GM12878 (cell line): ENCODE measurements around the gene PDZD2. TPM values are rescaled to one million over a fixed set of nuclear protein-coding genes. Genes with fewer than 3 reads are reported as not detected.

Experiments
- ATAC-seq: fragments of 200-7000 bp; cut with Tn5 transposase; 3 replicates; pipeline ENCODE4 v1.9.1; 2020; ENCODE audit warnings: mild to moderate bottlenecking, moderate library complexity
- BruUV-seq: library from RNA; stranded (reverse); fragments of 400-500 nt; replicated peaks from 2 replicates; lab custom pipeline; 2021; lab: Mats Ljungman, UMichigan
- CTCF ChIA-PET: fragments of 300-600 bp; sonication (Branson Sonifier 250); formaldehyde crosslinking; extraction: SDS; loops from one replicate; lab custom pipeline; 2021; ENCODE audit warnings: inconsistent platforms; lab: Yijun Ruan, JAX
- POLR2A ChIA-PET: fragments of 350-600 bp; formaldehyde crosslinking; extraction: SDS; loops from one replicate; lab custom pipeline; 2021; ENCODE audit warnings: inconsistent platforms; lab: Charles Lee
- RAD21 ChIA-PET: fragments of 300-600 bp; sonication (Branson Sonifier 250); formaldehyde crosslinking; loops from one replicate; lab custom pipeline; 2023; ENCODE audit warnings: antibody characterized with exemption; ENCODE audit not compliant: unreplicated experiment; lab: Charles Lee
- SMC1A ChIA-PET: fragments of 300-600 bp; sonication (Branson Sonifier 250); formaldehyde crosslinking; loops from one replicate; lab custom pipeline; 2023; ENCODE audit not compliant: unreplicated experiment, uncharacterized antibody; lab: Charles Lee
- DNase-seq: peaks from one replicate; pipeline ENCODE4 v3.0.0-alpha.2; 2011; ENCODE audit warnings: low read depth, low spot score
- FAIRE-seq: peaks from 3 replicates; lab custom pipeline; 2011; peaks lifted over from hg19 to GRCh38; lab: Jason Lieb, UNC
- H2AFZ ChIP-seq: 2 replicates; pipeline ENCODE4 v1.6.0; 2011; ENCODE audit warnings: low read depth, low read length, control low read depth; ENCODE audit not compliant: control insufficient read depth
- H3K27ac ChIP-seq: 2 replicates; pipeline ENCODE4 v1.5.1; 2011; ENCODE audit warnings: control low read depth; ENCODE audit not compliant: control insufficient read depth, insufficient read depth
- H3K27me3 ChIP-seq, 2 experiments: replicated peaks in 1 of 2; 2 replicates each; pipeline versions ENCODE4 v1.6.0 to v1.6.1; 2011; ENCODE audit warnings: low read length in 1 of 2; ENCODE audit not compliant: control insufficient read depth in 2 of 2, insufficient read depth in 2 of 2
- H3K36me3 ChIP-seq, 2 experiments: 2 replicates each; pipeline ENCODE4 v1.5.1; 2011; ENCODE audit warnings: low read length in 1 of 2; ENCODE audit not compliant: control insufficient read depth in 2 of 2, insufficient read depth in 2 of 2
- H3K4me1 ChIP-seq: 2 replicates; pipeline ENCODE4 v1.6.1; 2011; ENCODE audit warnings: mild to moderate bottlenecking, low read length, moderate library complexity, mixed read lengths; ENCODE audit not compliant: control insufficient read depth, insufficient read depth
- H3K4me2 ChIP-seq: 2 replicates; pipeline ENCODE4 v1.6.0; 2011; ENCODE audit warnings: control low read depth; ENCODE audit not compliant: control insufficient read depth, insufficient read depth
- H3K4me3 ChIP-seq: fragments of 200-600 bp; sonication (generic); 2 replicates; pipeline ENCODE4 v1.5.1; 2016
- H3K79me2 ChIP-seq: 2 replicates; pipeline ENCODE4 v1.6.0; 2011; ENCODE audit warnings: low read length; ENCODE audit not compliant: control insufficient read depth, insufficient read depth
- H3K9ac ChIP-seq: 2 replicates; pipeline ENCODE4 v1.8.0; 2011; ENCODE audit warnings: low read length, control low read depth, mixed read lengths; ENCODE audit not compliant: control insufficient read depth, insufficient read depth
- H3K9me3 ChIP-seq: replicated peaks from 3 replicates; pipeline ENCODE4 v1.5.1; 2011; ENCODE audit warnings: mild to moderate bottlenecking, low read length; ENCODE audit not compliant: control insufficient read depth, insufficient read depth
- H4K20me1 ChIP-seq: 2 replicates; pipeline ENCODE4 v1.6.0; 2011; ENCODE audit not compliant: control insufficient read depth, insufficient read depth
- CEBPZ ChIP-seq: fragments of 150-350 bp; IDR thresholded peaks from 2 replicates; pipeline ENCODE4 v1.6.1; 2016; ENCODE audit warnings: low read depth, low read length
- FOXM1 ChIP-seq: IDR thresholded peaks from 2 replicates; pipeline ENCODE4 v1.6.1; 2012; ENCODE audit warnings: low read depth, mild to moderate bottlenecking, inconsistent platforms, low read length, moderate library complexity
- MYC ChIP-seq: IDR thresholded peaks from 2 replicates; pipeline ENCODE4 v1.6.1; 2011; ENCODE audit warnings: mild to moderate bottlenecking, low read length, moderate library complexity, inconsistent platforms; ENCODE audit not compliant: insufficient read depth, insufficient replicate concordance, insufficient read length, severe bottlenecking
- WGBS: methylation state at CpG from one replicate; pipeline ENCODE4 v1.1.6; 2016; ENCODE audit warnings: low lambda C conversion rate; ENCODE audit not compliant: insufficient replicate concordance, insufficient coverage; ENCODE audit errors: missing lambda C conversion rate; 5-methylcytosine and 5-hydroxymethylcytosine counted together
- in situ Hi-C: fragments of 300-500 bp; cut with MboI; formaldehyde crosslinking; loops from 9 replicates; pipeline ENCODE4 v1.14.3; 2018; ENCODE audit warnings: mixed read lengths
- intact Hi-C: fragments of 100-400 bp; cut with micrococcal nuclease; formaldehyde crosslinking; loops from one replicate; pipeline ENCODE4 v1.14.2; 2022; ENCODE audit not compliant: unreplicated experiment
- polyA plus RNA-seq, 11 experiments: library from polyadenylated mRNA; depleted of rRNA in 4 of 11; unstranded in 6 of 11; stranded (reverse) in 5 of 11; fragments of >200 nt; fragmentation: Nextera tagmentation in 4 of 11; fragmentation: Illumina TruSeq in 1 of 11; extraction: Ambion mirVana in 4 of 11; extraction: Trizol in 1 of 11; gene quantifications; 1 replicate in 1 of 11; 2 replicates in 10 of 11; pipeline versions ENCODE4 v1.2.1 to v1.2.3, GENCODE V29; 2011 to 2016; ENCODE audit warnings: inconsistent platforms in 2 of 11, missing spikeins in 2 of 11, low read depth in 1 of 11
- total RNA-seq, 4 experiments: library from RNA; depleted of rRNA in 3 of 4; stranded (reverse); fragments of >200 nt in 3 of 4; fragmentation: Illumina TruSeq in 1 of 4; extraction: Trizol in 1 of 4; gene quantifications; 2 replicates each; pipeline versions ENCODE4 v1.2.1 to v1.2.3, GENCODE V29; 2013 to 2021
- TF ChIP-seq, protein P1 (sequence below): fragments of 450-650 bp; IDR thresholded peaks from 2 replicates; pipeline ENCODE4 v1.6.1; 2016; ENCODE audit warnings: mild to moderate bottlenecking

Gene PDZD2
- total and polyA plus RNA-seq, 10 of the 15 experiments (the other 5 are each of a cell fraction or from before 2014, with no cell fraction given): 0.01 to 0.58 (median 0.29) TPM; not detected in 3

DNA sequence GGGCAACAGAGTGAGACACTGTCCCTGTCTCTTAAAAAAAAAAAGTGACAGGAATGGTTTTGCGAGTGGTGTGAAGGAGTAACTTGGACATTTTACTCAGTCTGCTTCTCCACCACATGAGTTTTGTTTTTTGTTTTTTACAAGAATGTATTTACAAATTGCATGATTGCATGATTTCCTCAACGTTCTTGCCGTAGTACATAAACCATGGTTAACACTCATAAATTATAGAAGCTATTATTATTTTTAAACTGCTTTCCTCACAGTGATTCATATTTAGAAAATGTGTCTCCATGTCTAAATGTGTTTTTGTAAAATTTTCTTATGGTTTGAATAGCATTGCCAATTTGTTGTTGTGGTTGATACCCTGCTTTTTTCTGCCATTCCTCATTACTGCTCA lies 315.2 kb downstream of the PDZD2 start (continued):
- TF ChIP-seq, protein P1, sequence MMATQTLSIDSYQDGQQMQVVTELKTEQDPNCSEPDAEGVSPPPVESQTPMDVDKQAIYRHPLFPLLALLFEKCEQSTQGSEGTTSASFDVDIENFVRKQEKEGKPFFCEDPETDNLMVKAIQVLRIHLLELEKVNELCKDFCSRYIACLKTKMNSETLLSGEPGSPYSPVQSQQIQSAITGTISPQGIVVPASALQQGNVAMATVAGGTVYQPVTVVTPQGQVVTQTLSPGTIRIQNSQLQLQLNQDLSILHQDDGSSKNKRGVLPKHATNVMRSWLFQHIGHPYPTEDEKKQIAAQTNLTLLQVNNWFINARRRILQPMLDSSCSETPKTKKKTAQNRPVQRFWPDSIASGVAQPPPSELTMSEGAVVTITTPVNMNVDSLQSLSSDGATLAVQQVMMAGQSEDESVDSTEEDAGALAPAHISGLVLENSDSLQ: no peak
- TF ChIP-seq FOXM1: no peak

DNA sequence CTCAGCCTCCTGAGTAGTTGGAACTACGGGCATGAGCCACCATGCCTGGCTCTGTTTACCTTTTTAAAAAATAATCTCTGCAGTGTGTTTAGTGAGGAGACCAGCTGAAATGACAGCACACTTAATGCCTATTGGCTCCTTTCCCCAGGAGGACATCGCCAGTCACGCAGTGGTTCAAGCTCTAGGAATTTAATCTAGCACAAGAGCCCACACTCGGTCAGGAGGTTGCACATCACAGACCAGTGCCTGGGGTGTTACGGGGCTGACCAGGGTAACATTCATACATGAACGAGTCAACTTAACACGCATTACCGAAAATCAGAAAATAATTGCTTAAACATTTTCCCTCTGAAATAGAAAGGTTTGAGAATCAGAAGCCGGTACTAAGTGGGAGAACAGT lies 318.2 kb downstream of the PDZD2 start:
- H4K20me1 ChIP-seq: no peaks in the 10 kb centered on the region
- POLR2A ChIA-PET: no interaction called here
- RAD21 ChIA-PET: no interaction called here
- no TSS peak for BruUV-seq
- WGBS: 62% methylated on average over 9 of the region's 9 CpGs
- no peaks in the 10 kb centered on the region for H3K9me3 ChIP-seq
- no peaks in the 10 kb centered on the region for H3K79me2 ChIP-seq
- intact Hi-C loops: no loop called here
- CTCF ChIA-PET: interaction anchor here (0.6 kb wide), 1 partner anchor 12 kb away, joined by 3 read pairs; no protein-coding TSS in a partner anchor
- no peak overlapping the region for H2AFZ ChIP-seq
- ATAC-seq (no peak), DNase-seq (no peak), FAIRE-seq (no peak)
- H3K36me3 ChIP-seq: no peaks in the 10 kb centered on the region
- in situ Hi-C loops: no loop called here
- H3K4me3 ChIP-seq: no peak overlapping the region
- no peak overlapping the region for H3K27ac ChIP-seq
- H3K9ac ChIP-seq: no peak overlapping the region
- TF ChIP-seq CEBPZ (no peak), MYC (no peak)
- SMC1A ChIA-PET: no interaction called here
- H3K4me2 ChIP-seq: no peak overlapping the region
- H3K4me1 ChIP-seq: no peaks in the 10 kb centered on the region
- H3K27me3 ChIP-seq: no peaks in the 10 kb centered on the region; a peak in 1 of 4 replicates
